Upper lobe of left lung (tissue), 4 donors: ENCODE data around the gene DUSP23.

ENCODE experiments used
- POLR2A ChIP-seq, 4 donors: fragments of 450-650 bp; IDR thresholded peaks; one replicate each; pipeline ENCODE4 v1.5.1; 2016 to 2017; ENCODE audit warnings: antibody characterized with exemption in 4 of 4, mild to moderate bottlenecking in 2 of 4
- TF ChIP-seq, protein P1 (sequence below), 6 experiments: fragments of 450-650 bp in 4 of 6; fragments of 200-600 bp in 2 of 6; sonication (generic) in 2 of 6; IDR thresholded peaks; one replicate each; pipeline ENCODE4 v1.5.1; 2016 to 2019; ENCODE audit warnings: antibody characterized with exemption in 6 of 6

DNA sequence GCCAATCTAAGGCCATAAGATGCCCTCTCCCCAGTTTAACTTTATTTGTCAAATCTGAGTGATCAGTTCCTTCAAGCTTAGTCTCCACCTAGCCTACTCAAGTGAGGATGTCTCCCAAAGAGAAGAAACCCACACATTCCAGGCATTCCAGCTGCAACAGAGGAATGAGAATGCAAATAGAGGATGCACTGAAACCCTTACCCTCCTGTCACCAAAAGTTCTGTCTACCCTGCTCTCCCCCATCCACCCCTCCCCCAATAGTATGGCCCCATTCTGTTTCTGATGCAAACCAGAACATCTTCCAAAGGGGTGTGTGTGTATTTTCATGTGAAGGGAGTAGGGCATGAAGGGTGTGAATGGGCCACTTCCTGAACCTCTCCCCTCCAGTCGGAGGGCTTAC, 3.0 kb downstream of the DUSP23 start:
- TF ChIP-seq, protein P1, sequence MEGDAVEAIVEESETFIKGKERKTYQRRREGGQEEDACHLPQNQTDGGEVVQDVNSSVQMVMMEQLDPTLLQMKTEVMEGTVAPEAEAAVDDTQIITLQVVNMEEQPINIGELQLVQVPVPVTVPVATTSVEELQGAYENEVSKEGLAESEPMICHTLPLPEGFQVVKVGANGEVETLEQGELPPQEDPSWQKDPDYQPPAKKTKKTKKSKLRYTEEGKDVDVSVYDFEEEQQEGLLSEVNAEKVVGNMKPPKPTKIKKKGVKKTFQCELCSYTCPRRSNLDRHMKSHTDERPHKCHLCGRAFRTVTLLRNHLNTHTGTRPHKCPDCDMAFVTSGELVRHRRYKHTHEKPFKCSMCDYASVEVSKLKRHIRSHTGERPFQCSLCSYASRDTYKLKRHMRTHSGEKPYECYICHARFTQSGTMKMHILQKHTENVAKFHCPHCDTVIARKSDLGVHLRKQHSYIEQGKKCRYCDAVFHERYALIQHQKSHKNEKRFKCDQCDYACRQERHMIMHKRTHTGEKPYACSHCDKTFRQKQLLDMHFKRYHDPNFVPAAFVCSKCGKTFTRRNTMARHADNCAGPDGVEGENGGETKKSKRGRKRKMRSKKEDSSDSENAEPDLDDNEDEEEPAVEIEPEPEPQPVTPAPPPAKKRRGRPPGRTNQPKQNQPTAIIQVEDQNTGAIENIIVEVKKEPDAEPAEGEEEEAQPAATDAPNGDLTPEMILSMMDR (IDR thresholded peaks at IDR 0.05), result no peak
- no peak for TF ChIP-seq POLR2A (IDR thresholded peaks at IDR 0.05)
